Measurements from ENCODE around the gene DOCK3.

DNA sequence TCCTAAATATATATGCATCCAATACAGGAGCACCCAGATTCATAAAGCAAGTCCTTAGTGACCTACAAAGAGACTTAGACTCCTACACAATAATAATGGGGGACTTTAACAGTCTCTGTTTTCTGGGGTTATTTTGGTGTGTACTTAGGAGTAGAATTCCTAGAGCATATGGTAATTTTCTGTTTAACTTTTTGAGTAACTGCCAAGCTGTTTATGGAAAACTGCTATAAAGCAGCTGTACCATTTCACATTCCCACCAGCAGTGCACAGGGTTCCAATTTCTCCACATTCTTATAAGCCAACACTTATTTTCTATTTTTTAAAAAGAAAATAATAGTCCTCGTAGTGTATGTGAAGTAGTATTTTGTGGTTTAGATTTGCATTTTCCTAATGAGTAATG, 68.9 kb downstream of the DOCK3 start:
- TF ChIP-seq POLR2AphosphoS5 (IDR thresholded peaks at IDR 0.05; ENCODE audit: borderline replicate concordance, low read depth, low read length) (no peak), EZH2 (IDR thresholded peaks at IDR 0.05) (no peak), FOXP2 (optimal IDR thresholded peaks at IDR 0.05; ENCODE audit: control extremely low read depth, extremely low read length, insufficient read depth) (no peak)
